ENCODE results near the gene TF.

DNA sequence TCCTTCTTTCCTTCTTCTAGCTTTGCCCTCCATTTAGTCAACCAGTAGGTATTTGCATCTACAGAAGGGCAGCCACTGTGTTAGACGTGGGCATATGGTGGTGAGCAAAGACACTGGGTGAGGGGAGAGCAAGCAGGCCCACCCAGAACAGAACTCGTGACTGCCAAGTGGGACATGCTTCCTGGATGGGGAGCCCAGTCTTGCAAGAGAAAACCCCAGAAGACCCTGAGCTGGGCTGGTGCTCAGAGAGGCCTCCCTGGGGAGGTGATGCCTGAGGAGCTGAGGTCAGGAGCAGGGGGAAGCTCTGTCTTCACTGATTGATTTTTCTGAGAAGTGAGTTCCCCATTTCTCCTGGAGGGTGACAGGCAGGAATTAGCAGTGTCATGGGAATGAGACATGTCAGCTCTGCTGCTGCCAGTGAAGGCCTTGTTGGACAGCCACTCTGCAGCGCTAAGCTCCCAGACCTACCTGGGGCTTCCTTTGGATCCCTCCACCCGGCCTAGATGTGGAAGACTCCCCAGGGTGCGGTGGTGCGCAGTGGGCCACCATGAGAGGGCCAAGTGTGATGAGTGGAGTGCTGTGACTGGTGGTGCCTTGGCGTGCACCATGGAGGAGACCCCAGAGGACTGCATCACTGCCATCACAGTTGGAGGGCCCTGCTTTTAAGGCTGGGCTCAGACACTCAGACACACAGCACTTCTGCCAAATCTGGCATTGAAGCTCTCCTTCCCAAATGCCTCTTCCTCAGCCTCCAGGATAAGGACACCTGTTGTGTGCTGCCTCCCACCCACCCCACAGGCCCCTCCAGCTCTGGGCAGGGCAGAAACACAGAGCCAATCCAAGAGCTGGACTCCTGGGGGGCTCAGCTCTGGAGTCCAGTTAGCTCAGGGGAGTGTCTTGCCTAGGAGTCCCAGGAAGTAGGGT is 44.5 kb upstream of the TF start:
- TF ChIP-seq, protein P1, sequence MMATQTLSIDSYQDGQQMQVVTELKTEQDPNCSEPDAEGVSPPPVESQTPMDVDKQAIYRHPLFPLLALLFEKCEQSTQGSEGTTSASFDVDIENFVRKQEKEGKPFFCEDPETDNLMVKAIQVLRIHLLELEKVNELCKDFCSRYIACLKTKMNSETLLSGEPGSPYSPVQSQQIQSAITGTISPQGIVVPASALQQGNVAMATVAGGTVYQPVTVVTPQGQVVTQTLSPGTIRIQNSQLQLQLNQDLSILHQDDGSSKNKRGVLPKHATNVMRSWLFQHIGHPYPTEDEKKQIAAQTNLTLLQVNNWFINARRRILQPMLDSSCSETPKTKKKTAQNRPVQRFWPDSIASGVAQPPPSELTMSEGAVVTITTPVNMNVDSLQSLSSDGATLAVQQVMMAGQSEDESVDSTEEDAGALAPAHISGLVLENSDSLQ (IDR thresholded peaks at IDR 0.05) = no peak
- no peak for TF ChIP-seq FOXA1 (IDR thresholded peaks at IDR 0.05)
- TF ChIP-seq FOXM1 (IDR thresholded peaks at IDR 0.05; ENCODE audit: borderline replicate concordance) = no peak
- no peak for TF ChIP-seq L3MBTL2 (conservative IDR thresholded peaks at IDR 0.05)
- no peak for TF ChIP-seq SUZ12 (IDR thresholded peaks at IDR 0.05)
- no peak for TF ChIP-seq BHLHE40 (IDR thresholded peaks at IDR 0.05; ENCODE audit: borderline replicate concordance)
- no peak for TF ChIP-seq FOXK2 (IDR thresholded peaks at IDR 0.05)
- no peak for TF ChIP-seq ELF4 (IDR thresholded peaks at IDR 0.05)
- TF ChIP-seq SP1 (IDR thresholded peaks at IDR 0.05) = no peak

Measured in HEK293T (cell line).